GM19463 (cell line): ENCODE data around the gene FBXO42.
"Not testable (repeated sequence)": the region's sequence is repeated elsewhere in the genome, so short reads cannot be mapped to it uniquely, and the experiment has no call there.

Experiments used
- ATAC-seq: cut with Tn5 transposase; IDR thresholded peaks from one replicate; pipeline ENCODE4 v1.9.1; 2021; ENCODE audit warnings: mild to moderate bottlenecking, moderate library complexity; ENCODE audit not compliant: unreplicated experiment

FBXO42 gene

GRCh38 chr1:16222716-16223115 is 129.6 kb downstream of the FBXO42 start:
- not testable (repeated sequence) for ATAC-seq

DNA sequence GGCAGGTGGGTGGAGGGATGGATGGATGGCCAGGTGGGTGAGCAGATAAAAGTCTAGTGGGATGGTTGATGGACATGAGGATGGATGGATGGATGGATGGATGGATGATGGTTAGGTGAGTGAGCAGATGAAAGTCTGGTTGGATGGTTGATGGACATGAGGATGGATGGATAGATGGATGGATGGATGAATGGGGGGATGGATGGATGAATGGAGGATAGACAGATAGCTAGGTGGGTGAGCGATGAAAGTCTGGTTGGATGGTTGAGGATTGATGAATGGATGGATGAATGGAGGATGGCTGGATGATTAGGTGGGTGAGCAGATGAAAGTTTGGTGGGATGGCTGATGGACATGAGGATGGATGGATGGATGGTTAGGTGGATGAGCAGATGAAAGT is 130.8 kb downstream of the FBXO42 start:
- ATAC-seq, result no peak

- no peak for ATAC-seq
These were observed 132.2 kb downstream of the FBXO42 start for GRCh38 chr1:16219968-16220500.

- ATAC-seq, result no peak
These were observed 133.6 kb downstream of the FBXO42 start for GRCh38 chr1:16218674-16219071.

DNA sequence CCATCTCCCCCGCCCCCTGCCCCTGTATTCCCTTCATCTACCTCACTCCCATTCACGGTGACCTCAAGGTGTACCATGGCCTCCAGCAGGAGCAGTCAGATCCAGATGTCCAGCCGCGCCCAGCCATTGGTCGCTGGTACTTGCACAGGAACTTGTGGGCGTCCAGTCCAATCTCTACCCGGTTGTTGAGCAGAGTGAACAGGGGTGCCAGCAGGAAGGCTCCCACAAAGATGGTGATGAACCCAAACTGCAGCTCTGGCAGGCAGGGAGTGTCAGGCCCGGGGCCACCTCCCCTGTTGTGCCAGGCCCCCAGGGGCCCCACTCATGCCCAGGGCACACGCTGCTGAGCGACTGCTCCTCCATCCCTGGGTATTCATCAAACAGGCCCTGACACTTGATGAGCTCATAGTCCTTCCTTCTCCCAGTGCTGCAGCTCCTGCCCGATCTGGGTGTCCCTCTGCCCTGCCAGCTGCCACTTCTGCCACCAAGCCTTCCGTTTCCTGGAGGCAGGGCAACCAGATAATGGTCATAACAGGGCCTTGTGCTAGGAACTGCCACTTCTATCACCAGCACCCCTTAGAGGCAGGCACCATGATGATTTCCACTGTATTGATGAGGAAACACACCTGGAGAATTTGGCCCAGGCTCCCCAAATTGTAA is 134.1 kb downstream of the FBXO42 start:
- ATAC-seq, result no peak

DNA sequence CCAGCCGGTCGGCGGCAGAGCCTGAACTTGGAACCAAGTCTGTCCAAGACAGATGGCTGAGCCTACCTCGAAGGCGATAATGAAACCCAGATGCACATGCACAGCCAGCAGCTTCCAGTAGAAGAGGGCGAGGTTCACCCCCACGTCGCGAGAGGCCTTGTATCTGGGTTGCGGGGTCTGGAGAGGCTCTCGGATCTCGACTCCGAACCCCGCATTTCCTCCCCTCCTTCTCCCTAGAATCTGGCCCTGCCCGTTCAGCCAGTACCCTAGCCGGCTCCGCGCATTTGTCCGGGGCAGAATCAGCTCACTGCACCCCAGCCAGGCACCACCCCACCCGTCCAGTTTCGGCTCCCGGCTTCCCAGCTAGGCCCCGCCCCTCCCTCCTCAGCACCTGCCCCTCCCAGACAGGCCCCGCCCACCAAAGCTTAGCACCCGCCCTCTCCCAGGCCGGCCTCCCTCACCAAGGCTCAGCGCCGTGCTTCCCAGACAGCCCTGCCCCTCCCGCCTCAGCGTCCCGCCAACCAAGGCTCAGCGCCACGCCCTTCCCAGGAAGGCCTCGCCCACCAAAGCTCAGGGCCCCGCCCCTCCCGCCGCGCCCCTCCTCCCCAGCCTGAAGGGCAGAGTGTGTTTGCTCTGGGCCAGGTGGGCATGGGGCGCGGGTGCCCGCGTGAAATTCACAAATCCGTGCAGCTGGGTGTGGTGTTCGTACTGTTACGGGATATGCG is 135.1 kb downstream of the FBXO42 start:
- peak; percentile 92 for ATAC-seq

DNA sequence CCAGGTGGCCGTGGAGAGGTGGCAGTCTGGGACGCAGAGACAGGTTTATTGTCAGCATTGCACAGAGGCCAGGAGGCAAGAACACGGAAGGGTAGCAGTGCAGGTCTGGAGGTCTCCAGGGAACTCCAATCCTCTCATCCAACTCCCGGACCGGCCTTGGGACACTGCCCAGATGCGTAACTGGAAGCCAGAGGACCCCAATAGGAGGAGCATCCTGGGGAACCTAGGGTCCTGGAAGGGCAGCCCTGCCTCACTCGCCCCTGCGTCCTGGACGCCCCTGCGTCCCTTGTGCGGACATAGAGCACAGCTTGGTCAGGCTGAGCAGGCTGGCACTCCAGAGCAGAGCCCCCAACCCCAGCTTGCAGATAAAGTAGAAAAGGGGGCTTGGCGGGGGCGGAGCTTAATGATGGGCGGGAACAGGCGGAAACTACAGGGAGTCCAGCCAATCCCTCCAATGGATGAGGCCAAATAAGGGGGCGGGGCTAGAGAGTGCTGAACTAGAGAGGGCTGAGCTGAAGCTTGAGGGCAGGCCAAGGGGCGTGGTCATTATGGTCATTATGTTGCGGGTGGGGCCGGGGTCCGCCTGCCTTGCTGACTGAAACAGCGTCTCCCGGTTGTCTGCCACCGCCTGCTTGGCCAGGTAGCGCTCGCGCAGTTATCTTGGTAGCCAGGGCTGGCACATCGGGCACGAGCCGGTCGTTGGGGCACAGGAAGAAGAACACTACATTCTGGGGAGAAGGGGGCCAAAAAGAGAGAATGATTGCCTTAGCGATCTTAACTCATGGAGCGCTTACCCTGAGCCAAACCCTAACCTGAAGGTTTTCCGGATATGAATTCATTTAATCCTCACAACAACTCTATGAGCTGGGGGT is 136.2 kb downstream of the FBXO42 start:
- no peak for ATAC-seq

DNA sequence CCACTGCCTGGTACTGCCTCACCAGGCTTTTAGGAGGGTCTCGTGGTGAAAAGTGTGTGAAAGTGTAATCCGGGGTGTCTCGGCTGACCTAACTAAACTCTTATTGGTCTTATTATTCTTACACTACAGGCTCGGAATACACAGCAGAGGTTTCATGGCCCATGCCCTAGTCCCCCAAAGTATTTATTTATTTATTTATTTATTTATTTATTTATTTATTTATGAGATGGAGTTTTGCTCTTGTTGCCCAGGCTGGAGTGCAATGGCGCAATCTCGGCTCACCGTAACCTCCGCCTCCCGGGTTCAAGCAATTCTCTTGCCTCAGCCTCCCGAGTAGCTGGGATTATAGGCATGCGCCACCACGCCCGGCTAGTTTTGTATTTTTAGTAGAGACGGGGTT is 137.0 kb downstream of the FBXO42 start:
- ATAC-seq, result not testable (repeated sequence)

DNA sequence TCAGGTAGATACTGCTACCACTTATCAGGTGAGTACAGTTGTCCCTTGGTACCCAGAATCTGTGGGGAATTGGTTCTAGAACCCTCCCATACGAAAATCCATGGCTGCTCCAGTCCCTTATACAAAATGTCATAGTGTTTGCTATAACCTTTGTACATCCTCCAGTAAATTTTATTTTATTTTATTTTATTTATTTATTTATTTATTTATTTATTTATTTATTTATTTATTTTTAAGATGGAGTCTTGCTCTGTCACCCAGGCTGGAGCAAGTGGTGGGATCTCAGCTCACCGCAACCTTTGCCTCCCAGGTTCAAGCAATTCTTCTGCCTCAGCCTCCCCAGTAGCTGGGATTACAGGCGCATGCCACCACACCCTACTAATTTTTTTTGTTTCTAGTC is 138.7 kb downstream of the FBXO42 start:
- not testable (repeated sequence) for ATAC-seq

DNA sequence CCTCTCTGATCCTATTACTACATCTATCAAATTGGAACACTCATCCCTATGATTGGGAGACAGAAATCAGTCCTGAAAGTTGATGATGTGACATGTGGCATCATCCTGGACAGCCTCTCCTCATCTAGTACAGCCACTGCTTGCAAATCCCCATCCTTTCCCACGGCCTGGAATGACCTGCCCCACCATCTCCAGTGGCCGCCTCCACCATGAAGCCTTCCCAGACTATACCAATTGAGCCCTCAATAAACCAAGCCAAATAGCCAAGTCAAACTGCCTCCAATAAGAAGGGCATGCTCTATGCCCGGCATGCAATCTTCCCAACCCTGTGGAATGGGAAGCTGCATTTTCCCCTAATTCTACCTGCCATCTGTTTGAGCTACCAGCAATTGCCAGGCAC is 139.3 kb downstream of the FBXO42 start:
- ATAC-seq, result no peak

DNA sequence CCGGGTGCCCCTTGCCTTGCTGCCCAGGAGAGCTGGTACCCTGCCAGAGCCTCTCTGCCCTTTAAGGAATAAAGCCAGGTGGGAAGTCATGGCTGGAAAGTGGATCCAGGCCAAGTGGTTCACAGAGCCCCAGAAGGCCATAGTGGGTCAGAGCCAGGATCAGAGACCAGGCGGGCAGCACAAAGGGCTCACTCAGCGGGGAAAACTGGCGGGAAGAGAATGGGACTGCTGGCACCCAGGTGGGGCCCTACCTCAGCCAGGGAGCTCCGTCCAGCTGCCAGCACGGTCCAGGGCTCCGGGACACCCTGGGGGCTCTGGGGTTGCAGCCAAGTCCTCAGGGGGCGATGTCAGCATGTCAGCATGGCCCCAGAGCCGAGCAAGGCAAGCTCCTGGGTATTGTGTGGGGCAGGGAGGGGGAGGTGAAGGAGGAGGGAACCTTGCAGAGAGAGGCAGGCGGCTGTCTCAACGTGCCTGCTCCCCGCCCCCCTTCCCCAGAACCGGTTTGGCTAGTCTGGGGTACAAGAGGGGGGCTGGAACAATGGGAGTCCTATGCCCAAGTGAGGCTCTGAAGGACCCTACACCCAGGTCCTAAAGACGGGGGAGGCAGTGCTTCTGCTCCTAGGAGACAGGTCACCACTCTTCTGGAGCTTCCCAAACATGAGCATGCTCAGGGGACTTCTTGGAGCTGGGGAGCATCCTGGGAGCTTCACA is 139.9 kb downstream of the FBXO42 start, which contains the start of gene ARHGEF19:
Gene ARHGEF19, minus strand, starts transcription at position 402 of the 711 bp plus-strand sequence. CDS start 3,598 bp downstream, outside the sequence.
- no peak for ATAC-seq

DNA sequence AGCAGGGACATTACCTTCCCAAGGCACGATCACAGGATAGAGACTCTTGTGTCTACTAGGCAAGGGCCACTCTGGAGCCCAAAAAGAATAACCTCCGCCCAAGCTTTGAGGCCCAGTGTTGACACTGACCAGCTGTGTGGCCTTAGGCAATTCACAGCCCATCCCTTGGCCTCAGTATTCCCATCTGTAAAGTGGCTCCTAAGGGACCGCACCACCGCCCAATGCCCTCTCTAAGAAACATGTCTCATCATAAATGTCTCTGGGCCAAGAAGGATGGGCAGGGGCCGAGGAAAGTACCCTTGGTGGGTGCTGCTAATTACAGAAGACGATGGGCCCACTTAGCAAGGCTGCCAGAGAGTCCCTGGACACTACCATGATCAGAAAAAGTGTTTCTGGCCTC is 140.5 kb downstream of the FBXO42 start:
- ATAC-seq, result no peak

DNA sequence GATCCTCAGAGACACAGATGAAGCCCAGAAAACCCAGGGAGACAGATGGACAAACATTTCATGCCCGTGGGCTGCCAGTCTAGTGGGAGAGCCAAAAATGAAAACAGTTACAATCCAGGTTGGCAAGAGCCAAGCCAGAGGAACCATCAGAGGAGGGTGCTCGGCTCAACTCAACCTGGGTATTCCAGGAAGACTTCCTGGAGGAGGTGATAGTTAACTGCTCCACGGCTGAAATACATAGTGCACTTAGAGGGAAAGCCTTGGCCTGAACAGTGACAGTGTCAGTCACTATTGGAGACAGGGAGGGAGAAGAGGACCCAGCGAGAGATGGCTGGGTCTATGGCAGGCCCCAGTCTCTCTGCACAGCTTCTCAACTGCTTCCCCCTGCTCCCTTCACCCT is 141.7 kb downstream of the FBXO42 start:
- ATAC-seq, result no peak

GRCh38 chr1:16209847-16210407 is 142.4 kb downstream of the FBXO42 start:
- no peak for ATAC-seq

- no peak for ATAC-seq
These were observed 143.0 kb downstream of the FBXO42 start for GRCh38 chr1:16209132-16209846.

GRCh38 chr1:16208270-16208987 is 143.9 kb downstream of the FBXO42 start:
- no peak for ATAC-seq

GRCh38 chr1:16207318-16208269 is 144.7 kb downstream of the FBXO42 start:
- no peak for ATAC-seq
